HL-60 (cell line): ENCODE measurements around the gene PLD5.

Source experiments
- DNase-seq, 2 experiments: peaks; one replicate each; pipeline ENCODE4 v3.0.0-alpha.2; 2010 to 2020; ENCODE audit warnings: low read depth in 1 of 2, low spot score in 1 of 2
- H3K27ac ChIP-seq: fragments of 250-450 bp; sonication (Bioruptor Pico); replicated peaks from 2 replicates; pipeline ENCODE4 v1.5.1; 2020; ENCODE audit warnings: mild to moderate bottlenecking, moderate library complexity
- H3K27me3 ChIP-seq: fragments of 250-450 bp; sonication (Bioruptor Pico); 2 replicates; pipeline ENCODE4 v1.5.1; 2021; ENCODE audit warnings: mild to moderate bottlenecking, moderate library complexity; ENCODE audit not compliant: insufficient read depth, poor library complexity, severe bottlenecking
- H3K4me3 ChIP-seq: replicated peaks from 2 replicates; pipeline ENCODE4 v1.5.1; 2011; ENCODE audit warnings: mild to moderate bottlenecking, control low read depth, low read length; ENCODE audit not compliant: insufficient read depth
- GABPA ChIP-seq: IDR thresholded peaks from 2 replicates; pipeline ENCODE4 v1.6.1; 2012; ENCODE audit warnings: low read depth
- POLR2AphosphoS5 ChIP-seq: IDR thresholded peaks from 2 replicates; pipeline ENCODE4 v1.6.1; 2012; ENCODE audit warnings: low read depth
- SPI1 ChIP-seq: IDR thresholded peaks from 2 replicates; pipeline ENCODE4 v1.6.1; 2012; ENCODE audit warnings: low read depth, mild to moderate bottlenecking, borderline replicate concordance
- TF ChIP-seq, protein P1 (sequence below): IDR thresholded peaks from 2 replicates; pipeline ENCODE4 v1.6.1; 2012; ENCODE audit warnings: low read depth; ENCODE audit not compliant: insufficient replicate concordance
- TF ChIP-seq, protein P2 (sequence below): IDR thresholded peaks from one replicate; pipeline ENCODE4 v1.5.1; 2011; ENCODE audit warnings: low read length, control low read depth, inconsistent platforms; ENCODE audit not compliant: insufficient read depth

The PLD5 gene

DNA sequence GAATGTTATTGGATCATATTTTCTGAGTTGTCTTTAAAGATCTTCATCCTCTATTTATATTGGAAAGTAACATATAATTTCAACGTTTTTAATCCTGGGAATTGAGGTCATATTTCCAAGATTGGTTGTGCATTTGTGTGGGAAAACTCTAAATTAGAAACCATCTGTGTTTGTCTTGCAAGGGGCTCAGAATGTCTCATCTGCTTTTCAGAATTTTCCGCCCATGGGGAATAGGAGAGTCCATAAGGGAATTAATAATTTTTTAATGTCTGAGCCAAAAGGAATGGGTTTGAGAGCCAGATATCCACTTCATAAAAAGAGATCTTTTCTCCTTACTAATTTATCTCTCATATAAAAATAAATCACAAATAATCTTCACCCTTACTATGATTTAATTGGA is 440.8 kb downstream of the PLD5 start:
- no peak overlapping the region for H3K27ac ChIP-seq
- DNase-seq = no peak
- no peaks in the 10 kb centered on the region for H3K27me3 ChIP-seq
- no peak overlapping the region for H3K4me3 ChIP-seq
- TF ChIP-seq GABPA (no peak), SPI1 (no peak), POLR2AphosphoS5 (no peak)
- TF ChIP-seq, protein P1, sequence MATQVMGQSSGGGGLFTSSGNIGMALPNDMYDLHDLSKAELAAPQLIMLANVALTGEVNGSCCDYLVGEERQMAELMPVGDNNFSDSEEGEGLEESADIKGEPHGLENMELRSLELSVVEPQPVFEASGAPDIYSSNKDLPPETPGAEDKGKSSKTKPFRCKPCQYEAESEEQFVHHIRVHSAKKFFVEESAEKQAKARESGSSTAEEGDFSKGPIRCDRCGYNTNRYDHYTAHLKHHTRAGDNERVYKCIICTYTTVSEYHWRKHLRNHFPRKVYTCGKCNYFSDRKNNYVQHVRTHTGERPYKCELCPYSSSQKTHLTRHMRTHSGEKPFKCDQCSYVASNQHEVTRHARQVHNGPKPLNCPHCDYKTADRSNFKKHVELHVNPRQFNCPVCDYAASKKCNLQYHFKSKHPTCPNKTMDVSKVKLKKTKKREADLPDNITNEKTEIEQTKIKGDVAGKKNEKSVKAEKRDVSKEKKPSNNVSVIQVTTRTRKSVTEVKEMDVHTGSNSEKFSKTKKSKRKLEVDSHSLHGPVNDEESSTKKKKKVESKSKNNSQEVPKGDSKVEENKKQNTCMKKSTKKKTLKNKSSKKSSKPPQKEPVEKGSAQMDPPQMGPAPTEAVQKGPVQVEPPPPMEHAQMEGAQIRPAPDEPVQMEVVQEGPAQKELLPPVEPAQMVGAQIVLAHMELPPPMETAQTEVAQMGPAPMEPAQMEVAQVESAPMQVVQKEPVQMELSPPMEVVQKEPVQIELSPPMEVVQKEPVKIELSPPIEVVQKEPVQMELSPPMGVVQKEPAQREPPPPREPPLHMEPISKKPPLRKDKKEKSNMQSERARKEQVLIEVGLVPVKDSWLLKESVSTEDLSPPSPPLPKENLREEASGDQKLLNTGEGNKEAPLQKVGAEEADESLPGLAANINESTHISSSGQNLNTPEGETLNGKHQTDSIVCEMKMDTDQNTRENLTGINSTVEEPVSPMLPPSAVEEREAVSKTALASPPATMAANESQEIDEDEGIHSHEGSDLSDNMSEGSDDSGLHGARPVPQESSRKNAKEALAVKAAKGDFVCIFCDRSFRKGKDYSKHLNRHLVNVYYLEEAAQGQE = no peak
- TF ChIP-seq, protein P2, sequence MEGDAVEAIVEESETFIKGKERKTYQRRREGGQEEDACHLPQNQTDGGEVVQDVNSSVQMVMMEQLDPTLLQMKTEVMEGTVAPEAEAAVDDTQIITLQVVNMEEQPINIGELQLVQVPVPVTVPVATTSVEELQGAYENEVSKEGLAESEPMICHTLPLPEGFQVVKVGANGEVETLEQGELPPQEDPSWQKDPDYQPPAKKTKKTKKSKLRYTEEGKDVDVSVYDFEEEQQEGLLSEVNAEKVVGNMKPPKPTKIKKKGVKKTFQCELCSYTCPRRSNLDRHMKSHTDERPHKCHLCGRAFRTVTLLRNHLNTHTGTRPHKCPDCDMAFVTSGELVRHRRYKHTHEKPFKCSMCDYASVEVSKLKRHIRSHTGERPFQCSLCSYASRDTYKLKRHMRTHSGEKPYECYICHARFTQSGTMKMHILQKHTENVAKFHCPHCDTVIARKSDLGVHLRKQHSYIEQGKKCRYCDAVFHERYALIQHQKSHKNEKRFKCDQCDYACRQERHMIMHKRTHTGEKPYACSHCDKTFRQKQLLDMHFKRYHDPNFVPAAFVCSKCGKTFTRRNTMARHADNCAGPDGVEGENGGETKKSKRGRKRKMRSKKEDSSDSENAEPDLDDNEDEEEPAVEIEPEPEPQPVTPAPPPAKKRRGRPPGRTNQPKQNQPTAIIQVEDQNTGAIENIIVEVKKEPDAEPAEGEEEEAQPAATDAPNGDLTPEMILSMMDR = no peak

DNA sequence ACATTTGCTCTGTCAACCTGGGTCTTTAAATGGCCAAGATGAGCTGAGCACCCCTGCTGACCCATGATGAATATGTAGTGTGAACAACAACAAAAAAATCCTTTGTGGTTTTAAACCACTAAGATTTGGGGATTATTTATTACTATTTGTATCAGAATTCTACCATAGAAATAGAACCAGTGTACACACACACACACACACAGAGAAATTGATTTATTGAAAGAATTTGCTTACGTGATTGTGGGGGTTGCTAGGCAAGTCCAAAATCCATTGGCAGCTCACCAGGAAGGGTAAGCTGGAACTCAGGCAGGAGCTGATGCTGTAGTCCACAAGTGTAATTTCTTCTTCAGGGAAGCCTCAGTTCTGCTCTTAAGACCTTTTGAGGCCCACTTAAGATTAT is 443.1 kb downstream of the PLD5 start:
- TF ChIP-seq SPI1 (no peak), GABPA (no peak), POLR2AphosphoS5 (no peak)
- TF ChIP-seq, protein P2 = no peak
- TF ChIP-seq, protein P1 = no peak
- Histone ChIP-seq H3K27me3 (no peaks in the 10 kb centered on the region), H3K4me3 (no peak overlapping the region), H3K27ac (no peak overlapping the region)
- DNase-seq = no peak

DNA sequence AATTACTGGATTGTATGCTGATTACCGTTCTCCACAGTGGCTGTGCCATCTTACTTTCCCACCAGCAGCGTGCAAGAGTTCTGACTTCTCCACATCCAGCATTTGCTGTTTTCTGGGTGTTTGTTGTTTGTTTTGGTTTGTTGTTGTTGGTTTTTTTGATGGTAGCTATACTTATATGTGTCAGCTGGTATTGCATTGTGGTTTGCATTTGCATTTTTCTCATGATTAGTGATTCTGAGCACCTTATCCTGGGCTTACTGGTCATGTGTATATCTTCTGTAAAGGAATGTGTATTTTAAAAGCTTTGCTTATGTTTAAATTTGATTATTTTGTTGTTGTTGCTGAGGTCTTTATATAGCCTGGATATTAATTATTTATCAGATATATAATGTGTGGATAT is 458.7 kb downstream of the PLD5 start:
- no peak for DNase-seq
- H3K27me3 ChIP-seq = peaks cover 3% of the 10 kb centered on the region

More for the DNA sequence above, 458.7 kb downstream of the PLD5 start:
- H3K27ac ChIP-seq = no peak overlapping the region
- TF ChIP-seq, protein P2 = no peak
- no peak for TF ChIP-seq POLR2AphosphoS5
- TF ChIP-seq SPI1 = no peak
- TF ChIP-seq, protein P1 = no peak
- no peak for TF ChIP-seq GABPA
- H3K4me3 ChIP-seq = no peak overlapping the region
